ENCODE measurements around the gene PIAS1.
A peak's percentile ranks its signal among the peaks of the same experiment; 100 is the strongest.

PIAS1 gene

DNA sequence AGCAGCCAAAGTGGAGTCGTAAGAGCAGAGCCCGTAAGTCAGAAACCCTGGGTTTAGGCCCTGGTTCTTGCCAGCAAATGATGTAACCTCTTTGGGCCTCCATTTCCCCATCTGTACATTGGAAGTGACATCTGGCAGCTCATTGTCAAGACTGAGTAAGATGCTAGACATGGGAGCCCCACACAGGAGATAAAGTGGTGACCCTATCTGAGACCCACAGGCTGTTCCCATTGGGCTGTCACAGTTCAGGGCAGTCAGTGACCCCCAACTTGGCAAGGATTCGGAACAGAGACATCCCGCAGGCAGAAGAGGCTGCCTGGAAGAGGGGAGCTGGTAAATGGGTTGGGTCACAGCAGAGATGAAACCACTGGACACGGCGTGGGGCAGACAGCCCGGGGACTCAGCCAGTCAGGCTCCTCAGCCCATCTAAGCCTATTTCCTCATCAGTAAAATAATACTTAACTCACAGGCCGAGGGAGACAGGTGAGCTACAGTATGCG lies 173.6 kb downstream of the PIAS1 start:
- peaks cover 64% of the 10 kb centered on the region for H3K79me2 ChIP-seq (ENCODE audit: insufficient read depth, low read length)

DNA sequence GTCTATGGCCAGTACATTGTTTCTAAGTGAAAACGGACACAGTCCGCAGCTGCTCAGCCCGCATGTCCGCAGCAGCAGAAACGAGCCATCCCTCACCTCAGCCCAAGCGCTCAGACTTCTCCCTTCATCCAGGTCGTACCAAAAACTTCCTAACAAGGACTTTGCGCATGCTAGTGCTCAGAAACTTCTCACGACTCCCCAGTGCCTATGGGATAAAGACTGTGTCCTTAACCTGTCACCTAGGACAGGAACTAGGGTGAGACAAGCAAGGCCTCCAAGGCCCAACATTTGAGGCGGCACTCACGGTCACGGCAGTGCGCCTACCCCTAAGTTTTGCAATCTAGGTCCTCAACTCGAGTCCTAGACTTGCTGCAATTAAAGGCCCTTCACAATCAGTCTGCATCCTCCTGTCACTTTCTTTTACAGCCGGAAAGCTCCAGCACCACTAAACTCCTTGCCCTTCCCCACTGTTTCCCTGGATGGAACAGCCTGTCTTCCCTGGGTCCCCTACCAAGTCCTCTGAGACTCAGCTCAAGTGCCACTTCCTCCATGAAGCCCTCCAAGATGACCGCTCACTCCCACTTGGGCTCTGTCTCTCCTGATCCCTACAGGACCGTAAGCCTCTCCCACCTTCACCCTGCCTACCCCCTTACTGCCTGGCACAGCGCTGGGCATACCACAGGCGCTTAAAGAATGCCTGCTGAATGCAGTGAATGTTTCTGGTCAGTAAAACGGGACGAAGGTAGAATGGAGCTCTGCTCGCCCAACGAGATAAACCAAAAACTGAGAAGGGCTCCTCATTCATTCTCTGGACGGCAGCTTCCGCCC lies 174.2 kb downstream of the PIAS1 start:
- no peaks in the 10 kb centered on the region for H4K20me1 ChIP-seq (ENCODE audit: low read depth, low read length)
- no peaks in the 10 kb centered on the region for H3K27me3 ChIP-seq (ENCODE audit: low read length)
- H3K4me3 ChIP-seq (ENCODE audit: insufficient read depth, low read length, poor library complexity, severe bottlenecking): peak overlapping the region; percentile 84
- peaks cover 58% of the 10 kb centered on the region for H3K79me2 ChIP-seq (ENCODE audit: insufficient read depth, low read length)
- H3F3A ChIP-seq (ENCODE audit: insufficient read depth): peaks cover 8% of the 10 kb centered on the region
- no peaks in the 10 kb centered on the region for H3K36me3 ChIP-seq (ENCODE audit: low read length)
- peak overlapping the region; percentile 91 for H3K27ac ChIP-seq (ENCODE audit: low read depth, low read length)
- peak overlapping the region; percentile 89 for H3K4me2 ChIP-seq (ENCODE audit: low read depth, low read length, poor library complexity, severe bottlenecking)
- H3K9me3 ChIP-seq (ENCODE audit: insufficient read depth, low read length): no peaks in the 10 kb centered on the region
- peak overlapping the region; percentile 75 for H2AFZ ChIP-seq (ENCODE audit: low read depth, low read length, severe bottlenecking)
- no peak for TF ChIP-seq EZH2phosphoT487 (conservative IDR thresholded peaks at IDR 0.05; ENCODE audit: low read length)
- TF ChIP-seq, protein P1, sequence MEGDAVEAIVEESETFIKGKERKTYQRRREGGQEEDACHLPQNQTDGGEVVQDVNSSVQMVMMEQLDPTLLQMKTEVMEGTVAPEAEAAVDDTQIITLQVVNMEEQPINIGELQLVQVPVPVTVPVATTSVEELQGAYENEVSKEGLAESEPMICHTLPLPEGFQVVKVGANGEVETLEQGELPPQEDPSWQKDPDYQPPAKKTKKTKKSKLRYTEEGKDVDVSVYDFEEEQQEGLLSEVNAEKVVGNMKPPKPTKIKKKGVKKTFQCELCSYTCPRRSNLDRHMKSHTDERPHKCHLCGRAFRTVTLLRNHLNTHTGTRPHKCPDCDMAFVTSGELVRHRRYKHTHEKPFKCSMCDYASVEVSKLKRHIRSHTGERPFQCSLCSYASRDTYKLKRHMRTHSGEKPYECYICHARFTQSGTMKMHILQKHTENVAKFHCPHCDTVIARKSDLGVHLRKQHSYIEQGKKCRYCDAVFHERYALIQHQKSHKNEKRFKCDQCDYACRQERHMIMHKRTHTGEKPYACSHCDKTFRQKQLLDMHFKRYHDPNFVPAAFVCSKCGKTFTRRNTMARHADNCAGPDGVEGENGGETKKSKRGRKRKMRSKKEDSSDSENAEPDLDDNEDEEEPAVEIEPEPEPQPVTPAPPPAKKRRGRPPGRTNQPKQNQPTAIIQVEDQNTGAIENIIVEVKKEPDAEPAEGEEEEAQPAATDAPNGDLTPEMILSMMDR (IDR thresholded peaks at IDR 0.05; ENCODE audit: insufficient read depth, low read length, poor library complexity, severe bottlenecking): no peak
- H3K9me2 ChIP-seq (replicated peaks; ENCODE audit: insufficient read depth, low read length): no peaks in the 10 kb centered on the region
- H3K9ac ChIP-seq (ENCODE audit: low read length): peak overlapping the region; percentile 99

More for the DNA sequence above, 173.6 kb downstream of the PIAS1 start:
- Histone ChIP-seq H3K4me2 (ENCODE audit: low read depth, low read length, poor library complexity, severe bottlenecking) (peak overlapping the region; percentile 89), H3K9me2 (replicated peaks; ENCODE audit: insufficient read depth, low read length) (no peaks in the 10 kb centered on the region), H3K9me3 (ENCODE audit: insufficient read depth, low read length) (no peaks in the 10 kb centered on the region), H3K4me3 (ENCODE audit: insufficient read depth, low read length, poor library complexity, severe bottlenecking) (peak overlapping the region; percentile 84), H3K36me3 (ENCODE audit: low read length) (no peaks in the 10 kb centered on the region), H3K9ac (ENCODE audit: low read length) (peak overlapping the region; percentile 99), H3K27me3 (ENCODE audit: low read length) (no peaks in the 10 kb centered on the region), H4K20me1 (ENCODE audit: low read depth, low read length) (no peaks in the 10 kb centered on the region), H2AFZ (ENCODE audit: low read depth, low read length, severe bottlenecking) (no peak overlapping the region), H3K27ac (ENCODE audit: low read depth, low read length) (peak overlapping the region; percentile 91), H3F3A (ENCODE audit: insufficient read depth) (peaks cover 8% of the 10 kb centered on the region)
- TF ChIP-seq, protein P1 (IDR thresholded peaks at IDR 0.05; ENCODE audit: insufficient read depth, low read length, poor library complexity, severe bottlenecking): no peak
- no peak for TF ChIP-seq EZH2phosphoT487 (conservative IDR thresholded peaks at IDR 0.05; ENCODE audit: low read length)

DNA sequence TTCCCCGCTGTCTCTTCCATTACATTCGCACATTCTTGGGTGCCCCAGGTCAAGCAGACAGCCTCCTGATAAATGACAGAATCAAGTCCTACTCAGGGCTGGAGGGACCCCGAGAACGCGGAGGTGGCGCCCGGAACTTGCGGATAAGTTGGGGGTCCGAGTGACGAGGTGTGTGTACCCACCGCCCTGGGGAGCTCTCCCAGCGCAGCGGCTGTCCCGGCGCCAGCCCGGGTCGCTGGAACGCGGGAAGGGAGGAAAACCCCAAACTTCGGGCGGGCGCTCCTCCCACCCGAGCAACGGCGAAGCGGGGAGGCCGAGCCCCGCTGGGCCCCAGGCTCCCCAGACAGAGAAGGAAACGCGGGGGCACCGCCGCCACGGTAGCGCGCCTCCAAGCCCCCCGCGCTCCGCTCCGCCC lies 174.9 kb downstream of the PIAS1 start:
- Histone ChIP-seq H3K4me2 (ENCODE audit: low read depth, low read length, poor library complexity, severe bottlenecking) (peak overlapping the region; percentile 89), H4K20me1 (ENCODE audit: low read depth, low read length) (no peaks in the 10 kb centered on the region), H3K9ac (ENCODE audit: low read length) (peak overlapping the region; percentile 99), H3K9me2 (replicated peaks; ENCODE audit: insufficient read depth, low read length) (no peaks in the 10 kb centered on the region), H3K36me3 (ENCODE audit: low read length) (no peaks in the 10 kb centered on the region), H3F3A (ENCODE audit: insufficient read depth) (peaks cover 8% of the 10 kb centered on the region), H2AFZ (ENCODE audit: low read depth, low read length, severe bottlenecking) (peak overlapping the region; percentile 75), H3K9me3 (ENCODE audit: insufficient read depth, low read length) (no peaks in the 10 kb centered on the region), H3K4me3 (ENCODE audit: insufficient read depth, low read length, poor library complexity, severe bottlenecking) (peak overlapping the region; percentile 84), H3K79me2 (ENCODE audit: insufficient read depth, low read length) (peaks cover 51% of the 10 kb centered on the region), H3K27ac (ENCODE audit: low read depth, low read length) (peak overlapping the region; percentile 91), H3K27me3 (ENCODE audit: low read length) (no peaks in the 10 kb centered on the region)
- no peak for TF ChIP-seq EZH2phosphoT487 (conservative IDR thresholded peaks at IDR 0.05; ENCODE audit: low read length)
- TF ChIP-seq, protein P1 (IDR thresholded peaks at IDR 0.05; ENCODE audit: insufficient read depth, low read length, poor library complexity, severe bottlenecking): no peak

Measured in SU-DHL-6 (cell line).